Thyroid gland (tissue), 4 donors: ENCODE measurements around the gene MEAF6. TPM values are rescaled to one million over a fixed set of nuclear protein-coding genes. Genes with fewer than 3 reads are reported as not detected.

Source experiments
- DNase-seq, 2 donors: peaks; one replicate each; pipeline ENCODE4 v3.0.0-alpha.2; 2019
- H3K27ac ChIP-seq, 3 donors: fragments of 200-600 bp; sonication (generic); 1 replicate in 2 of 3; 2 replicates in 1 of 3; pipeline ENCODE4 v1.5.1; 2016 to 2019; ENCODE audit warnings: mild to moderate bottlenecking in 1 of 3, moderate library complexity in 1 of 3
- H3K27me3 ChIP-seq: fragments of 200-600 bp; sonication (generic); one replicate; pipeline ENCODE4 v1.5.1; 2019
- H3K36me3 ChIP-seq, 2 donors: fragments of 200-600 bp; sonication (generic); one replicate each; pipeline ENCODE4 v1.5.1; 2016 to 2019
- H3K4me1 ChIP-seq, 2 donors: fragments of 200-600 bp; sonication (generic); one replicate each; pipeline ENCODE4 v1.5.1; 2017 to 2019
- H3K4me3 ChIP-seq, 3 donors: fragments of 200-600 bp; sonication (generic); replicated peaks in 1 of 3; 1 replicate in 2 of 3; 2 replicates in 1 of 3; pipeline ENCODE4 v1.5.1; 2016; ENCODE audit warnings: mild to moderate bottlenecking in 1 of 3
- H3K9me3 ChIP-seq: fragments of 200-600 bp; sonication (generic); one replicate; pipeline ENCODE4 v1.5.1; 2017
- POLR2A ChIP-seq, 2 donors: fragments of 450-650 bp; IDR thresholded peaks; one replicate each; pipeline ENCODE4 v1.6.1; 2017; ENCODE audit warnings: antibody characterized with exemption in 2 of 2, mild to moderate bottlenecking in 2 of 2, moderate library complexity in 1 of 2
- WGBS, 2 donors: methylation state at CpG; one replicate each; pipeline ENCODE4 v1.1.5; 2017; 5-methylcytosine and 5-hydroxymethylcytosine counted together
- intact Hi-C: fragments of 100-400 bp; cut with DNase I; formaldehyde crosslinking; loops from one replicate; pipeline ENCODE4 v1.15.1; 2023
- total RNA-seq, 4 donors: library from RNA; depleted of rRNA; stranded (reverse); fragments of >200 nt; gene quantifications; one replicate each; pipeline ENCODE4 v1.2.3, GENCODE V29; 2016
- TF ChIP-seq, protein P1 (sequence below), 6 experiments: fragments of 200-600 bp in 3 of 6; fragments of 450-650 bp in 3 of 6; sonication (generic) in 3 of 6; IDR thresholded peaks; one replicate each; pipeline ENCODE4 v1.5.1; 2016 to 2019; ENCODE audit warnings: antibody characterized with exemption in 6 of 6, mild to moderate bottlenecking in 2 of 6, inconsistent platforms in 1 of 6, moderate library complexity in 1 of 6

MEAF6 gene
- total RNA-seq, 4 donors from 2014 or later = 78.9 to 109 (median 92.7) TPM

GRCh38 chr1:37474697-37475379 lies 39.7 kb downstream of the MEAF6 start:
- H3K9me3 ChIP-seq = no peaks in the 10 kb centered on the region
- H3K4me3 ChIP-seq = peak overlapping the region; percentile 67 to 83 (median 68)
- TF ChIP-seq, protein P1, sequence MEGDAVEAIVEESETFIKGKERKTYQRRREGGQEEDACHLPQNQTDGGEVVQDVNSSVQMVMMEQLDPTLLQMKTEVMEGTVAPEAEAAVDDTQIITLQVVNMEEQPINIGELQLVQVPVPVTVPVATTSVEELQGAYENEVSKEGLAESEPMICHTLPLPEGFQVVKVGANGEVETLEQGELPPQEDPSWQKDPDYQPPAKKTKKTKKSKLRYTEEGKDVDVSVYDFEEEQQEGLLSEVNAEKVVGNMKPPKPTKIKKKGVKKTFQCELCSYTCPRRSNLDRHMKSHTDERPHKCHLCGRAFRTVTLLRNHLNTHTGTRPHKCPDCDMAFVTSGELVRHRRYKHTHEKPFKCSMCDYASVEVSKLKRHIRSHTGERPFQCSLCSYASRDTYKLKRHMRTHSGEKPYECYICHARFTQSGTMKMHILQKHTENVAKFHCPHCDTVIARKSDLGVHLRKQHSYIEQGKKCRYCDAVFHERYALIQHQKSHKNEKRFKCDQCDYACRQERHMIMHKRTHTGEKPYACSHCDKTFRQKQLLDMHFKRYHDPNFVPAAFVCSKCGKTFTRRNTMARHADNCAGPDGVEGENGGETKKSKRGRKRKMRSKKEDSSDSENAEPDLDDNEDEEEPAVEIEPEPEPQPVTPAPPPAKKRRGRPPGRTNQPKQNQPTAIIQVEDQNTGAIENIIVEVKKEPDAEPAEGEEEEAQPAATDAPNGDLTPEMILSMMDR (IDR thresholded peaks at IDR 0.05) = no peak
- no peak for TF ChIP-seq POLR2A (IDR thresholded peaks at IDR 0.05)
- H3K36me3 ChIP-seq = peaks cover 3 to 6% of the 10 kb centered on the region in 2 donors
- H3K4me1 ChIP-seq = peaks cover 60 to 77% of the 10 kb centered on the region in 2 donors
- DNase-seq = peak in 1 of 2 donors; percentile 42
- no peaks in the 10 kb centered on the region for H3K27me3 ChIP-seq
- peak overlapping the region; percentile 62 to 87 (median 86) for H3K27ac ChIP-seq
- intact Hi-C loops = no loop called here
- WGBS, 2 donors = 7 to 10% methylated on average over 4 to 16 of the region's 38 CpGs

DNA sequence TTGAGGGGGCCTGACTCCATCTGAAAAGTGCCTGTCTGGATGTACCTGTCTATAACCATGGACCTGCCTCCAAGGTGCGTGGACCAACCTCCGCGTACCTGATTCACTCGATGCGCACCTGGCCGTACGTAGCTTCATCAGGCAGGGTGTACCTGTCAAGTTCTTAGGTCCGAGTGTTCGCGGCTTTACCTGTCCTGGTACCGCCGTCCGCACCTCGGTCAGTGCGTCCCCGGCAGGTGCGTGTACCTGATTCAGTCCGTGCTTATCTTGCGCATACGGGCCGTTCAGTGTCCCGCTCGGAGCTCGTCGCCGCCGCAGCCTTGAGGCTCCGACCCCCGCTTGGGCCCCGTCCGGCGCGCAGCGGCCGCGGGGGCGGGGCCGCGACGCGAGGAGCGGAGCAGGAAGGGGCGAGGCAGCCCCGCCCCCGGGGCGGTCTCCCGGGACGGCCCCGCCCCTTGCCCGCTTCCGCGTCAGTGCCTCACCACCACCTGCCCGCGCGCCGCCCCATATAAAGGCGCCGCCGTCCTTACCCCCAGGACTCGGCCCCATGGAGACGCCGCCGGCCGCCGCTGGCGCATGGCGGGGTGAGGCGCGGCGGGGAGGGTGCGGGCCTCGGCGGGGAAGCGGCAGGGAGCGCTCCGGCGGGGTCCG lies 40.4 kb downstream of the MEAF6 start, which contains the start of gene ZC3H12A:
Gene ZC3H12A, plus strand, starts transcription at position 535 of the 651 bp plus-strand sequence. CDS start 917 bp downstream, outside the sequence.
- Histone ChIP-seq H3K27me3 (no peaks in the 10 kb centered on the region), H3K9me3 (no peaks in the 10 kb centered on the region), H3K27ac (peak within 1 kb of the TSS; percentile 65 to 87 (median 86)), H3K4me3 (peak within 1 kb of the TSS; percentile 67 to 83 (median 68)), H3K4me1 (peaks cover 53 to 71% of the 10 kb centered on the region in 2 donors), H3K36me3 (peaks cover 3 to 6% of the 10 kb centered on the region in 2 donors)
- intact Hi-C loops = no loop called here
- peak; percentile 93 to 97 for TF ChIP-seq POLR2A (IDR thresholded peaks at IDR 0.05)
- TF ChIP-seq, protein P1 (IDR thresholded peaks at IDR 0.05) = no peak
- DNase-seq = peak; percentile 88 to 90
- WGBS, 2 donors = 1% methylated on average over 19 of the region's 78 CpGs; no CpG with 5 or more reads in 1 of the 2 donors

GRCh38 chr1:37473431-37474045 lies 41.0 kb downstream of the MEAF6 start:
- DNase-seq = no peak
- no peaks in the 10 kb centered on the region for H3K9me3 ChIP-seq
- H3K4me3 ChIP-seq = peak overlapping the region in 2 of 3 donors; percentile 25 to 83
- peak overlapping the region; percentile 51 to 87 (median 65) for H3K27ac ChIP-seq
- no peak for TF ChIP-seq POLR2A (IDR thresholded peaks at IDR 0.05)
- TF ChIP-seq, protein P1 (IDR thresholded peaks at IDR 0.05) = no peak
- peaks cover 50 to 64% of the 10 kb centered on the region in 2 donors for H3K4me1 ChIP-seq
- WGBS, 2 donors = 39 to 44% methylated on average over 11 of the region's 12 CpGs
- H3K27me3 ChIP-seq = no peaks in the 10 kb centered on the region
- H3K36me3 ChIP-seq = peaks cover 3 to 6% of the 10 kb centered on the region in 2 donors
- intact Hi-C loops = no loop called here

DNA sequence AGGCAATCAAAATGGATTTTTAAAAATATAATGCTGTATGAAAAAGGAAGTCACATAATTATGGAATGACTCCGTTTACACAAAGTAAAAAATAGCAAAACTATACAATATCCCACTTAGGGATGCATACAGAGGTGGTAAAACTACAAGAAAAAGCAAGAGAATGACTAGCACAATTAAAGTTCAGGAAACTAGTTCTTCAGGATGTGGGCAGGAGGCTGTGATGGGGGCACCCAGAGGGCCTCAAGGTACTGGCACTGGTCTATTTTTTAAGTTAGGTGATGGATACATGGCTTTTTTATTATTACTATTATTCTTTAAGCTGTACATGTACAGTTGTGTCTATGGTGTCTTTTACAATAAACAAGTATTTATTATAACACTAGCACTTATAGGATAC lies 41.6 kb downstream of the MEAF6 start:
- Histone ChIP-seq H3K4me3 (no peak overlapping the region), H3K27ac (peak overlapping the region in 2 of 3 donors; percentile 23 to 87), H3K4me1 (peaks cover 46 to 59% of the 10 kb centered on the region in 2 donors), H3K9me3 (no peaks in the 10 kb centered on the region), H3K36me3 (peaks cover 0 to 6% of the 10 kb centered on the region in 2 donors), H3K27me3 (no peaks in the 10 kb centered on the region)
- no peak for DNase-seq
- TF ChIP-seq, protein P1 (IDR thresholded peaks at IDR 0.05) = no peak
- TF ChIP-seq POLR2A (IDR thresholded peaks at IDR 0.05) = no peak
- 80 to 87% methylated on average over 1 of the region's 1 CpG for WGBS, 2 donors
- intact Hi-C loops = no loop called here
